Keratinocyte (primary cell): Measurements from ENCODE around the gene RGS1. TPM values are rescaled to one million over a fixed set of nuclear protein-coding genes. Genes with fewer than 3 reads are reported as not detected.
"Not testable (repeated sequence)": the region's sequence is repeated elsewhere in the genome, so short reads cannot be mapped to it uniquely, and the experiment has no call there.

Experiments used
- DNase-seq: peaks from one replicate; pipeline ENCODE4 v3.0.0-alpha.2; 2011; ENCODE audit warnings: low read depth, missing footprints, low spot score
- FAIRE-seq: peaks from 2 replicates; lab custom pipeline; 2011; peaks lifted over from hg19 to GRCh38; lab: Jason Lieb, UNC
- H2AFZ ChIP-seq: 2 replicates; pipeline ENCODE4 v1.6.0; 2012; ENCODE audit warnings: low read length, control low read depth, inconsistent platforms; ENCODE audit not compliant: control insufficient read depth
- H3K27ac ChIP-seq: 2 replicates; pipeline ENCODE4 v1.5.1; 2011; ENCODE audit warnings: low read length; ENCODE audit not compliant: control insufficient read depth, insufficient read depth
- H3K27me3 ChIP-seq: 3 replicates; pipeline ENCODE4 v1.6.0; 2011; ENCODE audit warnings: low read length; ENCODE audit not compliant: control insufficient read depth, insufficient read depth; ENCODE audit errors: extremely low read depth
- H3K36me3 ChIP-seq, 2 experiments: 2 replicates in 1 of 2; 3 replicates in 1 of 2; pipeline ENCODE4 v1.5.1; 2011; ENCODE audit warnings: low read length in 2 of 2, mild to moderate bottlenecking in 1 of 2; ENCODE audit not compliant: control insufficient read depth in 2 of 2, insufficient read depth in 2 of 2; ENCODE audit errors: extremely low read depth in 1 of 2
- H3K4me1 ChIP-seq: 3 replicates; pipeline ENCODE4 v1.5.1; 2011; ENCODE audit warnings: low read length; ENCODE audit not compliant: control insufficient read depth, insufficient read depth; ENCODE audit errors: extremely low read depth
- H3K4me2 ChIP-seq: 3 replicates; pipeline ENCODE4 v1.6.0; 2011; ENCODE audit warnings: low read depth, low read length; ENCODE audit not compliant: control insufficient read depth, insufficient read depth; ENCODE audit errors: extremely low read depth
- H3K4me3 ChIP-seq, 3 experiments: fragments of 200-600 bp in 1 of 3; sonication (generic) in 1 of 3; 2 replicates in 2 of 3; 3 replicates in 1 of 3; pipeline ENCODE4 v1.5.1; 2011 to 2016; ENCODE audit warnings: low read length in 3 of 3, mild to moderate bottlenecking in 3 of 3, control low read depth in 2 of 3, inconsistent platforms in 1 of 3, low read depth in 1 of 3, mixed read lengths in 1 of 3, mixed run types in 1 of 3, moderate library complexity in 1 of 3; ENCODE audit not compliant: control insufficient read depth in 2 of 3, insufficient read depth in 2 of 3; ENCODE audit errors: extremely low read depth in 1 of 3
- H3K79me2 ChIP-seq: 2 replicates; pipeline ENCODE4 v1.6.0; 2012; ENCODE audit warnings: low read length; ENCODE audit not compliant: control insufficient read depth, insufficient read depth
- H3K9ac ChIP-seq: 3 replicates; pipeline ENCODE4 v1.6.0; 2011; ENCODE audit warnings: low read length; ENCODE audit not compliant: control insufficient read depth, insufficient read depth; ENCODE audit errors: extremely low read depth
- H3K9me1 ChIP-seq: 3 replicates; pipeline ENCODE4 v1.6.0; 2011; ENCODE audit warnings: low read length; ENCODE audit not compliant: control insufficient read depth, insufficient read depth; ENCODE audit errors: extremely low read depth
- H3K9me3 ChIP-seq: 2 replicates; pipeline ENCODE4 v1.5.1; 2012; ENCODE audit warnings: low read depth, low read length; ENCODE audit not compliant: control insufficient read depth
- H4K20me1 ChIP-seq: 3 replicates; pipeline ENCODE4 v1.6.0; 2011; ENCODE audit warnings: low read length; ENCODE audit not compliant: control insufficient read depth, insufficient read depth; ENCODE audit errors: extremely low read depth
- CTCF ChIP-seq, 3 experiments: IDR thresholded peaks in 1 of 3; conservative IDR thresholded peaks in 1 of 3; optimal IDR thresholded peaks in 1 of 3; 2 replicates in 2 of 3; 3 replicates in 1 of 3; pipeline versions ENCODE3 to v1.5.1; 2011; ENCODE audit warnings: low read length in 3 of 3, mild to moderate bottlenecking in 3 of 3, moderate library complexity in 2 of 3, control low read depth in 1 of 3, inconsistent platforms in 1 of 3; ENCODE audit not compliant: insufficient read depth in 2 of 3; ENCODE audit errors: extremely low read depth in 1 of 3
- EZH2 ChIP-seq: IDR thresholded peaks from one replicate; pipeline ENCODE4 v1.6.1; 2012; ENCODE audit warnings: inconsistent platforms, mild to moderate bottlenecking, low read length, moderate library complexity
- dilution Hi-C: fragments of 300-500 bp; cut with MboI; formaldehyde crosslinking; loops from one replicate; pipeline ENCODE4 v1.7.0; 2020; ENCODE audit warnings: low sequenced_read_pairs; ENCODE audit not compliant: extremely low pct_ligation_motif_present
- polyA plus RNA-seq, 5 experiments: library from polyadenylated mRNA; depleted of rRNA in 3 of 5; stranded (reverse) in 3 of 5; stranded (forward) in 1 of 5; unstranded in 1 of 5; fragments of >200 nt; gene quantifications; 1 replicate in 1 of 5; 2 replicates in 3 of 5; 3 replicates in 1 of 5; pipeline versions ENCODE4 v1.2.1 to v1.2.3, GENCODE V29; 2011 to 2012; ENCODE audit warnings: missing spikeins in 2 of 5, low read depth in 1 of 5, low replicate concordance in 1 of 5

RGS1 gene
- polyA plus RNA-seq, 1 donor (not counting 4 experiments of a cell fraction or from before 2014, with no cell fraction given), result 0.05 TPM

GRCh38 chr1:192529811-192530210 lies 45.8 kb upstream of the RGS1 start:
- FAIRE-seq (no peak), DNase-seq (no peak)
- Histone ChIP-seq H3K4me1 (peaks cover 9% of the 10 kb centered on the region), H3K36me3 (no peaks in the 10 kb centered on the region), H3K9ac (no peak overlapping the region), H3K4me2 (no peak overlapping the region), H4K20me1 (no peaks in the 10 kb centered on the region), H3K27me3 (no peaks in the 10 kb centered on the region), H3K9me1 (no peaks in the 10 kb centered on the region), H3K27ac (no peak overlapping the region), H2AFZ (no peak overlapping the region), H3K79me2 (no peaks in the 10 kb centered on the region), H3K4me3 (no peak overlapping the region), H3K9me3 (no peaks in the 10 kb centered on the region)
- no peak for TF ChIP-seq EZH2
- TF ChIP-seq CTCF (optimal IDR thresholded peaks at IDR 0.05 in 1 of 3, IDR thresholded peaks at IDR 0.05 in 1 of 3, conservative IDR thresholded peaks at IDR 0.05 in 1 of 3; ENCODE audit: extremely low read depth in 1 of 3, insufficient read depth in 2 of 3, low read length in 3 of 3), result no peak
- dilution Hi-C loops, result no loop called here

- FAIRE-seq (no peak), DNase-seq (no peak)
- H3K4me2 ChIP-seq, result peak overlapping the region; percentile 28
- no peaks in the 10 kb centered on the region for H3K9me3 ChIP-seq
- H3K27ac ChIP-seq, result no peak overlapping the region
- no peak overlapping the region for H3K9ac ChIP-seq
- H3K4me3 ChIP-seq, result no peak overlapping the region
- TF ChIP-seq CTCF (optimal IDR thresholded peaks at IDR 0.05 in 1 of 3, IDR thresholded peaks at IDR 0.05 in 1 of 3, conservative IDR thresholded peaks at IDR 0.05 in 1 of 3; ENCODE audit: extremely low read depth in 1 of 3, insufficient read depth in 2 of 3, low read length in 3 of 3), result no peak
- no peak for TF ChIP-seq EZH2
- no peaks in the 10 kb centered on the region for H3K9me1 ChIP-seq
- H3K36me3 ChIP-seq, result no peaks in the 10 kb centered on the region
- peaks cover 9% of the 10 kb centered on the region for H3K4me1 ChIP-seq
- peak overlapping the region; percentile 17 for H2AFZ ChIP-seq
- no peaks in the 10 kb centered on the region for H3K79me2 ChIP-seq
- dilution Hi-C loops, result no loop called here
- no peaks in the 10 kb centered on the region for H3K27me3 ChIP-seq
- no peaks in the 10 kb centered on the region for H4K20me1 ChIP-seq
Measured at GRCh38 chr1:192530254-192530653, 45.3 kb upstream of the RGS1 start.

- H3K4me1 ChIP-seq, H3K79me2 ChIP-seq, H3K9me3 ChIP-seq, H2AFZ ChIP-seq, H3K4me3 ChIP-seq, H3K4me2 ChIP-seq, H3K27me3 ChIP-seq, H3K9me1 ChIP-seq, H3K9ac ChIP-seq, dilution Hi-C loops, H4K20me1 ChIP-seq, H3K36me3 ChIP-seq: not testable (repeated sequence)
- peak; percentile 64 for FAIRE-seq
- peak overlapping the region; percentile 30 for H3K27ac ChIP-seq
- DNase-seq, result peak; percentile 55
Measured at GRCh38 chr1:192531037-192531703, 44.4 kb upstream of the RGS1 start.
